Stomach (tissue), 9 donors: ENCODE data around the gene R3HDM1. TPM values are rescaled to one million over a fixed set of nuclear protein-coding genes. Genes with fewer than 3 reads are reported as not detected.

Source experiments
- DNase-seq, 2 donors: peaks; one replicate each; pipeline versions ENCODE4 v3.0.0 to v3.0.0-alpha.2; 2013 to 2019
- H3K27ac ChIP-seq, 5 donors: fragments of 200-600 bp in 4 of 5; sonication (generic) in 4 of 5; one replicate each; pipeline ENCODE4 v1.5.1; 2013 to 2019; ENCODE audit warnings: mild to moderate bottlenecking in 1 of 5, moderate library complexity in 1 of 5
- H3K27me3 ChIP-seq, 3 donors: fragments of 200-600 bp; sonication (generic); one replicate each; pipeline ENCODE4 v1.5.1; 2017 to 2019; ENCODE audit warnings: mixed run types in 1 of 3
- H3K36me3 ChIP-seq, 4 donors: fragments of 200-600 bp; sonication (generic); 1 replicate in 3 of 4; 2 replicates in 1 of 4; pipeline ENCODE4 v1.5.1; 2016 to 2019
- H3K4me1 ChIP-seq, 4 donors: fragments of 200-600 bp; sonication (generic); one replicate each; pipeline ENCODE4 v1.5.1; 2016 to 2019
- H3K4me3 ChIP-seq, 4 donors: fragments of 200-600 bp; sonication (generic) in 3 of 4; one replicate each; pipeline ENCODE4 v1.5.1; 2016 to 2019; ENCODE audit warnings: mild to moderate bottlenecking in 1 of 4
- H3K9me3 ChIP-seq, 4 donors: fragments of 200-600 bp; sonication (generic); one replicate each; pipeline ENCODE4 v1.5.1; 2016 to 2019
- EP300 ChIP-seq: sonication (generic); formaldehyde crosslinking; IDR thresholded peaks from one replicate; pipeline ENCODE4 v1.6.1; 2017; ENCODE audit warnings: antibody characterized with exemption
- POLR2A ChIP-seq, 4 donors: fragments of 450-650 bp; IDR thresholded peaks; one replicate each; pipeline ENCODE4 v1.6.1; 2016; ENCODE audit warnings: antibody characterized with exemption in 4 of 4, control low read depth in 2 of 4, mild to moderate bottlenecking in 1 of 4, moderate library complexity in 1 of 4
- POLR2AphosphoS5 ChIP-seq, 3 donors: sonication (generic); formaldehyde crosslinking; IDR thresholded peaks; one replicate each; pipeline ENCODE4 v1.6.1; 2016; ENCODE audit warnings: antibody characterized with exemption in 3 of 3
- WGBS, 5 donors: extraction: QIAGEN DNeasy Blood & Tissue Kit in 3 of 5; methylation state at CpG; one replicate each; pipeline versions ENCODE4 v1.1.5 to v1.1.7; 2013 to 2018; 5-methylcytosine and 5-hydroxymethylcytosine counted together
- intact Hi-C: fragments of 100-400 bp; cut with DNase I; formaldehyde crosslinking; loops from one replicate; pipeline ENCODE4 v1.15.1; 2023; ENCODE audit warnings: low total_unique reads
- polyA plus RNA-seq, 3 donors: library from polyadenylated mRNA; stranded (reverse); fragments of 200-250 nt; gene quantifications; one replicate each; pipeline ENCODE4 v1.2.3, GENCODE V29; 2013
- total RNA-seq, 5 donors: library from RNA; depleted of rRNA; stranded (reverse); fragments of >200 nt; gene quantifications; one replicate each; pipeline versions ENCODE4 v1.1.0 to v1.2.3, GENCODE V29; 2014 to 2016
- TF ChIP-seq, protein P1 (sequence below), 7 experiments: fragments of 450-650 bp in 4 of 7; fragments of 200-600 bp in 3 of 7; sonication (generic) in 3 of 7; IDR thresholded peaks; one replicate each; pipeline ENCODE4 v1.5.1; 2016 to 2019; ENCODE audit warnings: antibody characterized with exemption in 7 of 7, control low read depth in 2 of 7, mild to moderate bottlenecking in 1 of 7
- donor health status: healthy with polysubstance abuse.
- donor health status: Bipolar disorder and iron deficiency.
- donor health status: healthy.

The R3HDM1 gene
- total and polyA plus RNA-seq, 8 donors: 5.7 to 34.3 (median 12.8) TPM

DNA sequence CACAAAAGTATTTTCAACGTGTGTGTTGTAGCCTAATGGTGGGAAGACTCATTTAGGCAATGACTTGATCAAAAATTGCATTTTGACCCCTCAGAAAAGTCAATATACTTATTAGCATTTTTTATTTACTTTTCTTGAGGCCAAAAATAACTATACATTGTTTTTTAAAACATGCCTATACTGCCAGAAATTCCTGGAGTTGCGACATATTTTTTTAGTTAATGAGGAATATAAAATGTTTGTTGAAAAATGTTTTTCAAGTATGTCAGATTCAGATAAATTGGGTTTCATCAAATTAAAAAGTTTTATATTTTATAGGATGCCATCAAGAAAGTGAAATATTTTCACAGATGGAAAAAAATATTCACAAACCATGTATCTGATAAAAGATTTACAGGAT lies 39.6 kb downstream of the R3HDM1 start:
- H3K27me3 ChIP-seq: no peaks in the 10 kb centered on the region
- H3K27ac ChIP-seq: no peak overlapping the region
- H3K36me3 ChIP-seq: peaks cover 0 to 13% (median 11%) of the 10 kb centered on the region in 4 donors
- DNase-seq: no peak
- H3K4me1 ChIP-seq: no peaks in the 10 kb centered on the region
- TF ChIP-seq, protein P1, sequence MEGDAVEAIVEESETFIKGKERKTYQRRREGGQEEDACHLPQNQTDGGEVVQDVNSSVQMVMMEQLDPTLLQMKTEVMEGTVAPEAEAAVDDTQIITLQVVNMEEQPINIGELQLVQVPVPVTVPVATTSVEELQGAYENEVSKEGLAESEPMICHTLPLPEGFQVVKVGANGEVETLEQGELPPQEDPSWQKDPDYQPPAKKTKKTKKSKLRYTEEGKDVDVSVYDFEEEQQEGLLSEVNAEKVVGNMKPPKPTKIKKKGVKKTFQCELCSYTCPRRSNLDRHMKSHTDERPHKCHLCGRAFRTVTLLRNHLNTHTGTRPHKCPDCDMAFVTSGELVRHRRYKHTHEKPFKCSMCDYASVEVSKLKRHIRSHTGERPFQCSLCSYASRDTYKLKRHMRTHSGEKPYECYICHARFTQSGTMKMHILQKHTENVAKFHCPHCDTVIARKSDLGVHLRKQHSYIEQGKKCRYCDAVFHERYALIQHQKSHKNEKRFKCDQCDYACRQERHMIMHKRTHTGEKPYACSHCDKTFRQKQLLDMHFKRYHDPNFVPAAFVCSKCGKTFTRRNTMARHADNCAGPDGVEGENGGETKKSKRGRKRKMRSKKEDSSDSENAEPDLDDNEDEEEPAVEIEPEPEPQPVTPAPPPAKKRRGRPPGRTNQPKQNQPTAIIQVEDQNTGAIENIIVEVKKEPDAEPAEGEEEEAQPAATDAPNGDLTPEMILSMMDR (IDR thresholded peaks at IDR 0.05): no peak
- TF ChIP-seq POLR2A (IDR thresholded peaks at IDR 0.05): no peak
- TF ChIP-seq POLR2AphosphoS5 (IDR thresholded peaks at IDR 0.05): no peak
- no peak for TF ChIP-seq EP300
- WGBS, 5 donors: 81 to 92% (median 87%) methylated on average over 2 of the region's 2 CpGs
- intact Hi-C loops: no loop called here
- no peak overlapping the region for H3K4me3 ChIP-seq
- H3K9me3 ChIP-seq: no peaks in the 10 kb centered on the region

DNA sequence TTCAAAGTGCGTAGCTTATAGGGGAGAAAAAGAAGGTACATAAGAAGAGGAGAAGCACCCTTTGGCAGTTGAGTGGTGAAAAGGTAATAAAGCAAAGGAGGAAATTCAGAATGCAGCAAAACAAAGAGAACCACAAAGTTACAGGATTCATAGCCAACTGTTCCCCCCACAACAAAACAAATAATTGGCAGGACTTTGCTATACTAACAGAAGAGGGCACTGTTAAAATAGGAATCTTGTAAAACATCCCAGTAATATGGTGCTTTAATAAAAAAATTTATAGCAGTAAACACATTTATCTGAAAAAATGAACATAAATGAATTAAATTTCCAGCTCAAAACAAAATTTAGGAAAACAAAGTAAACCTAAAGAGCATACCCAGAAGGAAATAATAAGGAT lies 42.3 kb downstream of the R3HDM1 start:
- no peak for DNase-seq
- TF ChIP-seq POLR2A (IDR thresholded peaks at IDR 0.05) (no peak), POLR2AphosphoS5 (IDR thresholded peaks at IDR 0.05) (no peak), EP300 (no peak)
- TF ChIP-seq, protein P1 (IDR thresholded peaks at IDR 0.05): no peak

DNA sequence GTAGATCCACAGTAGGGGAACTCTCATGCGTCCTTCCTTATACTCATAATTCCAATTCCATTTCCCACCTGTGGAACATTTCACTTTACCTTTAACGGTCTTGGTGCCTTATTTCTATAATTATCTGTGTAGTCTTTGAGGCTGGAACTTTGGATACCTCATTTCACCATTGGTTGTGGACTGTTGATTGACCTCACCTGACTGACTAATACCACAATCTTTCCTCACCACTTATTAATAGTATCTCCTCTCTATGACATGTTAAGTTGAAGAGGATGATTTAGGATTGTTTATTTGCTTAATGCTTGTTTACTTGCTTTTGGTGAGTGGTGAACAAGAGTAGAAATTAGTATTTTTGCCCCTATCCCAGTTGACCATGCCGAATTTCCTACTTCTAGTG lies 50.0 kb downstream of the R3HDM1 start:
- Histone ChIP-seq H3K9me3 (no peaks in the 10 kb centered on the region), H3K4me1 (peaks cover 0 to 9% (median 0%) of the 10 kb centered on the region in 4 donors), H3K27ac (no peak overlapping the region), H3K27me3 (no peaks in the 10 kb centered on the region), H3K36me3 (no peaks in the 10 kb centered on the region), H3K4me3 (no peak overlapping the region)
- WGBS, 5 donors: 91 to 99% (median 97%) methylated on average over 3 of the region's 3 CpGs
- no peak for DNase-seq
- TF ChIP-seq EP300 (no peak), POLR2A (IDR thresholded peaks at IDR 0.05) (no peak), POLR2AphosphoS5 (IDR thresholded peaks at IDR 0.05) (no peak)
- TF ChIP-seq, protein P1 (IDR thresholded peaks at IDR 0.05): no peak
- intact Hi-C loops: no loop called here

More for the DNA sequence above, 42.3 kb downstream of the R3HDM1 start:
- H3K4me1 ChIP-seq: no peaks in the 10 kb centered on the region
- H3K9me3 ChIP-seq: no peaks in the 10 kb centered on the region
- intact Hi-C loops: no loop called here
- H3K36me3 ChIP-seq: peaks cover 0 to 13% (median 11%) of the 10 kb centered on the region in 4 donors
- no peak overlapping the region for H3K4me3 ChIP-seq
- H3K27me3 ChIP-seq: no peaks in the 10 kb centered on the region
- no peak overlapping the region for H3K27ac ChIP-seq
- 95 to 100% (median 97%) methylated on average over 1 of the region's 1 CpG for WGBS, 5 donors

DNA sequence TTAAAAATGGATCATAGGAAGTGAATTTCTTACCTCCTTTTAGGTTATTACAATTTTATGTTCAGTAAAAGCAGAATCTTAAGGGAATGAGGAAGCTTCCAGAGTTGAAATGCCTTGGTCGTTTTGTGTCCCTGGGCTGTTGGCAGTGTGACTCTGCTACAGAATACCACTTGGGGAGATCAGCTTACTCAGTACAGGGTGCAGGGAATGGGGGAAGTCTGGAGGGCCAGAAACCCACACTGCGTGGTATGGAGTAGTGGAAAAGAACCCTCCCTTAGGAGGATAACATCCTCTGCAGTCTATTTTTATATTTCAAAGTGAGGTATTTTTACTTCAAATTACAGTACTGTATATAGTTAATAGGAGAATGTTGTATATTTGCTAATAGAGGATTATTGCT lies 51.1 kb downstream of the R3HDM1 start:
- intact Hi-C loops: no loop called here
- H3K27me3 ChIP-seq: no peaks in the 10 kb centered on the region
- TF ChIP-seq, protein P1 (IDR thresholded peaks at IDR 0.05): no peak
- TF ChIP-seq EP300: no peak
- no peak for TF ChIP-seq POLR2AphosphoS5 (IDR thresholded peaks at IDR 0.05)
- no peak for TF ChIP-seq POLR2A (IDR thresholded peaks at IDR 0.05)
- H3K36me3 ChIP-seq: no peaks in the 10 kb centered on the region
- no peaks in the 10 kb centered on the region for H3K9me3 ChIP-seq
- peaks cover 0 to 9% (median 0%) of the 10 kb centered on the region in 4 donors for H3K4me1 ChIP-seq
- no peak overlapping the region for H3K27ac ChIP-seq
- WGBS, 5 donors: 61 to 74% (median 69%) methylated on average over 2 of the region's 2 CpGs
- H3K4me3 ChIP-seq: no peak overlapping the region
- DNase-seq: no peak
